Measurements from ENCODE around the gene SLC13A3.

The SLC13A3 gene

DNA sequence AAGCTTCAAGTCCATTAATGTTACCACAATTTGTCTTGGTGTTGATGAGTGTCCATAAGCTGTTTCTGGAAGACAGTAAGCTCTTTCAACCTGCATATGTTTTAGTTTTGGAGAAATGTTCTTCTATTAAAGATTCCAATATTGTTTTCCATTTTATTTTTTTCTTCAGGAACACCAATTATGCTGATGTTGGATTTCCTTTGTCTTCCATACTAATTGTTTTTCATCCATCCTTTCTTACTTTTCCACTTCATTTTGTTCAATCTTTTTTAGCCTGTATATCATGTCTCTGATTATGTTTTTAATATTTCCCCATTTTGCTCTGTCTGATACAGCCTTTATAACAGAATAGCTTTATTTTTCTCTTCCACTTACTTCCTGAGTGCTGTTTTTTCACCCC lies 21.9 kb downstream of the SLC13A3 start:
- no peak for DNase-seq
- Histone ChIP-seq H3K27me3 (replicated peaks) (no peaks in the 10 kb centered on the region), H3K27ac (no peak overlapping the region), H3K36me3 (replicated peaks) (no peaks in the 10 kb centered on the region), H3K4me3 (ENCODE audit: low read depth, low read length) (no peak overlapping the region)
- in situ Hi-C loops (cut with HindIII; ENCODE audit: low pct_ligation_motif_present, low sequenced_read_pairs) = no loop called here
- TF ChIP-seq, protein P1, sequence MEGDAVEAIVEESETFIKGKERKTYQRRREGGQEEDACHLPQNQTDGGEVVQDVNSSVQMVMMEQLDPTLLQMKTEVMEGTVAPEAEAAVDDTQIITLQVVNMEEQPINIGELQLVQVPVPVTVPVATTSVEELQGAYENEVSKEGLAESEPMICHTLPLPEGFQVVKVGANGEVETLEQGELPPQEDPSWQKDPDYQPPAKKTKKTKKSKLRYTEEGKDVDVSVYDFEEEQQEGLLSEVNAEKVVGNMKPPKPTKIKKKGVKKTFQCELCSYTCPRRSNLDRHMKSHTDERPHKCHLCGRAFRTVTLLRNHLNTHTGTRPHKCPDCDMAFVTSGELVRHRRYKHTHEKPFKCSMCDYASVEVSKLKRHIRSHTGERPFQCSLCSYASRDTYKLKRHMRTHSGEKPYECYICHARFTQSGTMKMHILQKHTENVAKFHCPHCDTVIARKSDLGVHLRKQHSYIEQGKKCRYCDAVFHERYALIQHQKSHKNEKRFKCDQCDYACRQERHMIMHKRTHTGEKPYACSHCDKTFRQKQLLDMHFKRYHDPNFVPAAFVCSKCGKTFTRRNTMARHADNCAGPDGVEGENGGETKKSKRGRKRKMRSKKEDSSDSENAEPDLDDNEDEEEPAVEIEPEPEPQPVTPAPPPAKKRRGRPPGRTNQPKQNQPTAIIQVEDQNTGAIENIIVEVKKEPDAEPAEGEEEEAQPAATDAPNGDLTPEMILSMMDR (IDR thresholded peaks at IDR 0.05; ENCODE audit: low read depth, low read length, missing control alignments) = no peak

DNA sequence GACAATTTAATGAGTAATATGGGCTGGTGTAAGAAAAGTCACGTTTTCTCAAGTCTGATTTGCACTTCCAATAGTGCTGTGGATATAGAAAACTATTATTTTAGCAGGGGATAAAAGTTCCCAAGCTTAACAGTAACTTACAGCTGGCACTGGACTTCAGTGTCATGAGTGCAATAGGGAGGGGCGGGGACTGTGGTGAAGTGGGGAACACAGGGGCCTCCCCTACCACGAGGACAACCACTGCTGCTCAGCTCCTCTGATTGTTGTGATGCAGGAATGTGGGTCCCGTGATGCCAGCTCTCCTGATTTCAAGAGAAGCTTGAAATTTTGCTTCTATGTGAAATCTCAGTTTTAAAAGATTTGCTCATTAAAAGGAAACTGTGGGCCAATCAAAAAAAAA lies 24.0 kb downstream of the SLC13A3 start:
- in situ Hi-C loops (cut with HindIII; ENCODE audit: low pct_ligation_motif_present, low sequenced_read_pairs) = no loop called here
- Histone ChIP-seq H3K27me3 (replicated peaks) (no peaks in the 10 kb centered on the region), H3K4me3 (ENCODE audit: low read depth, low read length) (no peak overlapping the region), H3K27ac (no peak overlapping the region), H3K36me3 (replicated peaks) (no peaks in the 10 kb centered on the region)
- TF ChIP-seq, protein P1 (IDR thresholded peaks at IDR 0.05; ENCODE audit: low read depth, low read length, missing control alignments) = no peak
- no peak for DNase-seq

- Histone ChIP-seq H3K36me3 (replicated peaks) (no peaks in the 10 kb centered on the region), H3K27me3 (replicated peaks) (no peaks in the 10 kb centered on the region), H3K4me3 (ENCODE audit: low read depth, low read length) (no peak overlapping the region), H3K27ac (no peak overlapping the region)
- in situ Hi-C loops (cut with HindIII; ENCODE audit: low pct_ligation_motif_present, low sequenced_read_pairs) = no loop called here
- TF ChIP-seq, protein P1 (IDR thresholded peaks at IDR 0.05; ENCODE audit: low read depth, low read length, missing control alignments) = no peak
- DNase-seq = no peak
Measured at GRCh38 chr20:46626758-46627157, 24.5 kb downstream of the SLC13A3 start.

DNA sequence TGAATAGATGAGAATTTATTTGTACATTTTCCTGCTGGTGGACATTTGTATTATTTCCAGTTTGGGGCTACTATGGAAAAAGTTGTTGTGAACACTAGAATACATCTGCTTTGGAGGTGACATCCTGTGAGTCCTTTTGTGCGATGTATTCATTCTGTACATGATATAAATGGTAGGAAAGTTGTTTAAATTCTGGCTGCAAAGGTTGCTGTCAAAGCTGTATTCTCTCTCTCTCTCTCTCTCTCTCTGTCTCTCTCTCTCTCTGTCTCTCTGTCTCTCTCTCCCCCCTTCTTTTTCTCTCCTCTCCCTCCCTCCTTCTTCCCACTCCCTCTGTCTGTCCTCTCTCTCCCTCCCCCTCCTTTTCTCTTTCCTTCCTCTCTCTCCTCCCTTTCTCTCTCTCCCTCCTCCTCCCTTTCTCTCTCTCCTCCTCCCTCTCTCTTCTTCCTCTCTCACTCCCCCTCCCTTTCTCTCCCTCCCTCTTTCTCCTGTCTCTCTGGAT lies 25.3 kb downstream of the SLC13A3 start:
- TF ChIP-seq, protein P1 (IDR thresholded peaks at IDR 0.05; ENCODE audit: low read depth, low read length, missing control alignments) = no peak
- Histone ChIP-seq H3K27me3 (replicated peaks) (no peaks in the 10 kb centered on the region), H3K36me3 (replicated peaks) (no peaks in the 10 kb centered on the region), H3K27ac (no peak overlapping the region), H3K4me3 (ENCODE audit: low read depth, low read length) (no peak overlapping the region)
- DNase-seq = no peak
- in situ Hi-C loops (cut with HindIII; ENCODE audit: low pct_ligation_motif_present, low sequenced_read_pairs) = no loop called here

GRCh38 chr20:46624946-46625345 lies 26.3 kb downstream of the SLC13A3 start:
- Histone ChIP-seq H3K4me3 (ENCODE audit: low read depth, low read length) (no peak overlapping the region), H3K36me3 (replicated peaks) (no peaks in the 10 kb centered on the region), H3K27ac (no peak overlapping the region), H3K27me3 (replicated peaks) (no peaks in the 10 kb centered on the region)
- in situ Hi-C loops (cut with HindIII; ENCODE audit: low pct_ligation_motif_present, low sequenced_read_pairs) = no loop called here
- TF ChIP-seq, protein P1 (IDR thresholded peaks at IDR 0.05; ENCODE audit: low read depth, low read length, missing control alignments) = no peak
- no peak for DNase-seq

DNA sequence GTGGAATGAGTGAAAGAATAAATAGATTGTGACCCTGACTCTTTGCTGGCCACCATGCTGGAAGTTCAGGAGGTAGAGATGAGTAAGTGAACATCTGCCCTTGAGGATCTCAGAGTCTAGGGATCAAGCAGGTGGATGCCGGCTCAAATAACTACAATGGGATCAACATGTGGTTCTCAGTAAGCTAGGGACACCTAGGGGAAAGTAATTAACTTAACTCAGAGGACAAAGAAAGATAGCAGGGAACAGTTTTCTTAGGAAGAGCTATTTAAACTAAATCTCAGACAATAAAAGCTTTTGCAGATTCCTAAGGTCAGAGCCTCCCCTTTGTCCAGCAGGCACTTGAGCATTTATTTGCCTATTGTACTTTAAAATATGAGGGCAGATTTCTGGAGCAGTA lies 29.1 kb downstream of the SLC13A3 start:
- Histone ChIP-seq H3K27me3 (replicated peaks) (no peaks in the 10 kb centered on the region), H3K36me3 (replicated peaks) (no peaks in the 10 kb centered on the region), H3K4me3 (ENCODE audit: low read depth, low read length) (no peak overlapping the region), H3K27ac (no peak overlapping the region)
- TF ChIP-seq, protein P1 (IDR thresholded peaks at IDR 0.05; ENCODE audit: low read depth, low read length, missing control alignments) = no peak
- DNase-seq = no peak
- in situ Hi-C loops (cut with HindIII; ENCODE audit: low pct_ligation_motif_present, low sequenced_read_pairs) = no loop called here
